ENCODE data around the gene CFAP45. TPM values are rescaled to one million over a fixed set of nuclear protein-coding genes. Genes with fewer than 3 reads are reported as not detected.

CFAP45 gene
- polyA plus RNA-seq, 1 donor, result 3.8 TPM

- DNase-seq, result no peak
Measured at GRCh38 chr1:159879977-159880376, 20.0 kb downstream of the CFAP45 start.

GRCh38 chr1:159879136-159879535 lies 20.8 kb downstream of the CFAP45 start:
- DNase-seq, result no peak

- DNase-seq, result no peak
Measured at GRCh38 chr1:159877695-159878444, 22.1 kb downstream of the CFAP45 start.

- no peak for DNase-seq
Measured at GRCh38 chr1:159873530-159874143, 26.3 kb downstream of the CFAP45 start.

GRCh38 chr1:159872891-159873290 lies 27.1 kb downstream of the CFAP45 start:
- DNase-seq, result no peak

- no peak for DNase-seq
Measured at GRCh38 chr1:159870704-159871103, 29.3 kb downstream of the CFAP45 start.

- no peak for DNase-seq
Measured at GRCh38 chr1:159869607-159870006, 30.4 kb downstream of the CFAP45 start.

- DNase-seq, result no peak
Measured at GRCh38 chr1:159869173-159869572, 30.8 kb downstream of the CFAP45 start.

GRCh38 chr1:159868766-159869165 lies 31.2 kb downstream of the CFAP45 start:
- DNase-seq, result no peak

GRCh38 chr1:159867664-159868026 lies 32.3 kb downstream of the CFAP45 start:
- peak; percentile 79 for DNase-seq

- no peak for DNase-seq
Measured at GRCh38 chr1:159866905-159867663, 32.9 kb downstream of the CFAP45 start.

- DNase-seq, result no peak
Measured at GRCh38 chr1:159866066-159866465, 33.9 kb downstream of the CFAP45 start.

GRCh38 chr1:159864262-159864661 lies 35.7 kb downstream of the CFAP45 start:
- no peak for DNase-seq

- DNase-seq, result no peak
Measured at GRCh38 chr1:159862557-159862956, 37.4 kb downstream of the CFAP45 start, which contains the start of gene VSIG8. Gene VSIG8 (minus strand): TSS chr1:159862657. CDS start chr1:159862521, 136 bp downstream.

- DNase-seq, result no peak
Measured at GRCh38 chr1:159862031-159862430, 37.9 kb downstream of the CFAP45 start.

- DNase-seq, result no peak
Measured at GRCh38 chr1:159861218-159861617, 38.7 kb downstream of the CFAP45 start.

GRCh38 chr1:159860456-159860855 lies 39.5 kb downstream of the CFAP45 start:
- no peak for DNase-seq

- DNase-seq, result no peak
Measured at GRCh38 chr1:159859767-159860322, 40.1 kb downstream of the CFAP45 start.

- no peak for DNase-seq
Measured at GRCh38 chr1:159857889-159858288, 42.1 kb downstream of the CFAP45 start.

- no peak for DNase-seq
Measured at GRCh38 chr1:159856576-159856975, 43.4 kb downstream of the CFAP45 start.

- DNase-seq, result no peak
Measured at GRCh38 chr1:159855709-159856108, 44.3 kb downstream of the CFAP45 start.

GRCh38 chr1:159854693-159855192 lies 45.2 kb downstream of the CFAP45 start:
- peak; percentile 77 for DNase-seq

All from left kidney (tissue), 2 donors.